GM12891 (cell line): ENCODE results near the gene TMEM219.

Experiments used
- POLR2A ChIP-seq: IDR thresholded peaks from 2 replicates; pipeline ENCODE4 v1.6.1; 2011; ENCODE audit warnings: low read depth, low read length, control low read depth
- POU2F2 ChIP-seq: IDR thresholded peaks from 2 replicates; pipeline ENCODE4 v1.6.1; 2011; ENCODE audit warnings: low read depth, mild to moderate bottlenecking, control low read depth, low read length, moderate library complexity
- TAF1 ChIP-seq: IDR thresholded peaks from 2 replicates; pipeline ENCODE4 v1.6.1; 2011; ENCODE audit warnings: low read depth, low read length, control low read depth

GRCh38 chr16:29987371-29988085 is 25.6 kb downstream of the TMEM219 start:
- TF ChIP-seq TAF1, result no peak
- TF ChIP-seq POU2F2, result no peak
- TF ChIP-seq POLR2A, result no peak
